Measurements from ENCODE around the gene RPRD1B.

Gene RPRD1B

DNA sequence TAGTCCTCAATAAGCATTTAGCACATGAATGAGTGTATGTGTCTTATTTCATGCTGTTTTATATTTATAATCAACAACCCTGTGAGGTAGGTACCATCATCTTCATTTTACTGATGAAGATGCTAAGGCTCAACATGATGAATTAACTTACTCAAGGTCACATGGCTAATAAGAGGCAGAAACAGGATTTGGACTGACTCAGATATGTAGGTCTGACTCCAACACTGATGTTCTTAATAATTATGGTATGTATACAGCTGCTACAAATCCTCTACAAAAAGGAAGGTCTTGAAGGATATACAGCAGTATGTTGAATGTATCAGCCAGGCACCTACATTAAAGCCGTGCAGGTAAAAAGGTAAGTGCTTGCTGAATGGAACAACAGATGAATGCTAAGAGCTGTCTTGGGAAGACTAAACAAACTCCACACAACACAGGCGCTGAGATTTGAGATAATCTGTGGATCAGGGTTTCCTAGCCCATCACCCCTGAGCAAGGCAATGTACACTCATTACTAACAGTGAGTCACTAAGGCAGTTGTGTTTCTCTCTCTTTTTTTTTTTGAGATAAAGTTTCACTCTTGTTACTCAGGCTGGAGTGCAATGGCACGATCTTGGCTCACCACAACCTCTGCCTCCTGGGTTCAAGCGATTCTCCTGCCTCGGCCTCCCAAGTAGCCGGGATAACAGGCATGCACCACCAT is 32.2 kb upstream of the RPRD1B start:
- DNase-seq (ENCODE audit: low spot score) = peak; percentile 82
- TF ChIP-seq, protein P1, sequence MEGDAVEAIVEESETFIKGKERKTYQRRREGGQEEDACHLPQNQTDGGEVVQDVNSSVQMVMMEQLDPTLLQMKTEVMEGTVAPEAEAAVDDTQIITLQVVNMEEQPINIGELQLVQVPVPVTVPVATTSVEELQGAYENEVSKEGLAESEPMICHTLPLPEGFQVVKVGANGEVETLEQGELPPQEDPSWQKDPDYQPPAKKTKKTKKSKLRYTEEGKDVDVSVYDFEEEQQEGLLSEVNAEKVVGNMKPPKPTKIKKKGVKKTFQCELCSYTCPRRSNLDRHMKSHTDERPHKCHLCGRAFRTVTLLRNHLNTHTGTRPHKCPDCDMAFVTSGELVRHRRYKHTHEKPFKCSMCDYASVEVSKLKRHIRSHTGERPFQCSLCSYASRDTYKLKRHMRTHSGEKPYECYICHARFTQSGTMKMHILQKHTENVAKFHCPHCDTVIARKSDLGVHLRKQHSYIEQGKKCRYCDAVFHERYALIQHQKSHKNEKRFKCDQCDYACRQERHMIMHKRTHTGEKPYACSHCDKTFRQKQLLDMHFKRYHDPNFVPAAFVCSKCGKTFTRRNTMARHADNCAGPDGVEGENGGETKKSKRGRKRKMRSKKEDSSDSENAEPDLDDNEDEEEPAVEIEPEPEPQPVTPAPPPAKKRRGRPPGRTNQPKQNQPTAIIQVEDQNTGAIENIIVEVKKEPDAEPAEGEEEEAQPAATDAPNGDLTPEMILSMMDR (conservative IDR thresholded peaks at IDR 0.05; ENCODE audit: low read depth) = no peak
- no peak overlapping the region for H3K27ac ChIP-seq
- ChIA-PET CTCF (no interaction called here), POLR2A (ENCODE audit: low non-redundant PET) (no interaction called here)

- TF ChIP-seq, protein P1 (conservative IDR thresholded peaks at IDR 0.05; ENCODE audit: low read depth) = no peak
- ChIA-PET POLR2A (ENCODE audit: low non-redundant PET) (no interaction called here), CTCF (no interaction called here)
- H3K27ac ChIP-seq = no peak overlapping the region
- no peak for DNase-seq (ENCODE audit: low spot score)
These were observed 31.6 kb upstream of the RPRD1B start for GRCh38 chr20:38001981-38002380.

DNA sequence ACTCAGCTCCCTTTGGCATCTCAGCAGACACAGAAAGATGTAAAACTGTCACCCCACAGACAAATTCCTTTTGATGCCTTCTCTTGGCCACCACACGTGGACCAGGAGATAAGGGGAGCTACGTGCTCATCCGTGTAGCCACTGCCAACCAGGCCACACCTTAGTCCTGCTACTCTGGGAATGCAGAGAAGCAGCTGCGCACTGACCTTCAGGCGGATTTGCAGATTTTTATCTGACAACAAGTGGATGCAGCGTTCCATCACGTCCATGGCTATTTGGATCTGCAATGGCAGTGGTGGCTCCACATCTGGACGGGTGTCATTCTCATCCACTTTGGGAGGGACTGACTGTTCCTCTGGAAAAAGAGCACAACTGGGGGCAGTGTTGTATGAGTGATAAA is 31.1 kb upstream of the RPRD1B start:
- CTCF ChIA-PET = no interaction called here
- no peak overlapping the region for H3K27ac ChIP-seq

DNA sequence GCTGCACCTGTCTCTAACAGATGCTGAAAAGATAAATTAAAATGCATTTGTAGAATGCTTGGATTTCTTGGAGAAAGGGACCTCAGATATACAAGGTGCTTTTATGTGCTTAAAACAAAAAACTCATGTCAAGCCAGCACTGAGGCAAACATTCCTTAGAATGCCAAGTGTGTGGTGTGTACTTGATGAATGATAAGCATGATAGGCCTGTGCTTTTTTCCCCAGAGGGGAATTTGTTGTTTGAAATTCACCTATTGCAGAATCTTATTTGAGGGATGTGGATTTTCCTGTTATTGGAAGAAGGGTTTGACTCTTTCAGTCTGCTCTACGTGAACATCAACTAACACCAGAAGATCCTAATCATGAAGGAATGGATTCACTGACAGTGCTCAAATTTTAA is 29.1 kb upstream of the RPRD1B start:
- DNase-seq (ENCODE audit: low spot score) = no peak
- ChIA-PET CTCF (no interaction called here), POLR2A (ENCODE audit: low non-redundant PET) (no interaction called here)
- H3K27ac ChIP-seq = no peak overlapping the region
- TF ChIP-seq, protein P1 (conservative IDR thresholded peaks at IDR 0.05; ENCODE audit: low read depth) = no peak

More for the DNA sequence above, 31.1 kb upstream of the RPRD1B start:
- TF ChIP-seq, protein P1 (conservative IDR thresholded peaks at IDR 0.05; ENCODE audit: low read depth) = no peak
- POLR2A ChIA-PET (ENCODE audit: low non-redundant PET) = no interaction called here
- no peak for DNase-seq (ENCODE audit: low spot score)

DNA sequence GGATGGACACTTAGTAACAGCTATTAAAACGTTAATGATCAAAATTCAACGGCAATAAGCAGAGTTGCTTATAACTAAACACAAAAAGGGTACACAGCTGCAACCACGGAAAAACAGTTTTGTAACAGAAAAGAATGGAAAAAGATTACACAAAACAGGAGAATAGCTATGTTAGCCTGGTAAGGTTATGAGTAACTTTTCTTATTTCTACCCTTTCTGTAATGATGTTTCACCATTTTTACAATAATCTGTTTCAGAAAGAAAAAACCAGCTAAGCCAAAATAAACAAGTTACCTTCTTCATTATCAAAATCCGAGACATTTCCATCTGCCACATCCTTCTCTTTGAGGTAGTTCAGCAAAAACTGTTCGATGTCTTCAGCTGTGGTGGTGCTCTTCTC is 27.6 kb upstream of the RPRD1B start:
- TF ChIP-seq, protein P1 (conservative IDR thresholded peaks at IDR 0.05; ENCODE audit: low read depth) = no peak
- ChIA-PET POLR2A (ENCODE audit: low non-redundant PET) (no interaction called here), CTCF (no interaction called here)

GRCh38 chr20:38007526-38007925 is 26.0 kb upstream of the RPRD1B start:
- ChIA-PET CTCF (no interaction called here), POLR2A (ENCODE audit: low non-redundant PET) (no interaction called here)
- TF ChIP-seq, protein P1 (conservative IDR thresholded peaks at IDR 0.05; ENCODE audit: low read depth) = no peak
- no peak overlapping the region for H3K27ac ChIP-seq
- no peak for DNase-seq (ENCODE audit: low spot score)

More for the DNA sequence above, 27.6 kb upstream of the RPRD1B start:
- DNase-seq (ENCODE audit: low spot score) = no peak
- no peak overlapping the region for H3K27ac ChIP-seq

Measured in RWPE1 (cell line).